ENCODE data around the gene SLCO1A2.

GRCh38 chr12:21289698-21290097 lies 45.0 kb downstream of the SLCO1A2 start:
- TF ChIP-seq CTCF (IDR thresholded peaks at IDR 0.05; ENCODE audit: extremely low read depth in 1 of 2, insufficient read depth in 1 of 2, low read depth in 1 of 2, low read length in 2 of 2) (no peak), MYC (IDR thresholded peaks at IDR 0.05; ENCODE audit: low read depth, low read length) (no peak)

Measured in endothelial cell of umbilical vein (primary cell).